GM12878 (cell line): ENCODE data around the gene RAET1G. TPM values are rescaled to one million over a fixed set of nuclear protein-coding genes. Genes with fewer than 3 reads are reported as not detected.

Source experiments
- ATAC-seq: fragments of 200-7000 bp; cut with Tn5 transposase; 3 replicates; pipeline ENCODE4 v1.9.1; 2020; ENCODE audit warnings: mild to moderate bottlenecking, moderate library complexity
- BruUV-seq: library from RNA; stranded (reverse); fragments of 400-500 nt; replicated peaks from 2 replicates; lab custom pipeline; 2021; lab: Mats Ljungman, UMichigan
- CTCF ChIA-PET: fragments of 300-600 bp; sonication (Branson Sonifier 250); formaldehyde crosslinking; extraction: SDS; loops from one replicate; lab custom pipeline; 2021; ENCODE audit warnings: inconsistent platforms; lab: Yijun Ruan, JAX
- POLR2A ChIA-PET: fragments of 350-600 bp; formaldehyde crosslinking; extraction: SDS; loops from one replicate; lab custom pipeline; 2021; ENCODE audit warnings: inconsistent platforms; lab: Charles Lee
- RAD21 ChIA-PET: fragments of 300-600 bp; sonication (Branson Sonifier 250); formaldehyde crosslinking; loops from one replicate; lab custom pipeline; 2023; ENCODE audit warnings: antibody characterized with exemption; ENCODE audit not compliant: unreplicated experiment; lab: Charles Lee
- SMC1A ChIA-PET: fragments of 300-600 bp; sonication (Branson Sonifier 250); formaldehyde crosslinking; loops from one replicate; lab custom pipeline; 2023; ENCODE audit not compliant: unreplicated experiment, uncharacterized antibody; lab: Charles Lee
- DNase-seq: peaks from one replicate; pipeline ENCODE4 v3.0.0-alpha.2; 2011; ENCODE audit warnings: low read depth, low spot score
- FAIRE-seq: peaks from 3 replicates; lab custom pipeline; 2011; peaks lifted over from hg19 to GRCh38; lab: Jason Lieb, UNC
- H2AFZ ChIP-seq: 2 replicates; pipeline ENCODE4 v1.6.0; 2011; ENCODE audit warnings: low read depth, low read length, control low read depth; ENCODE audit not compliant: control insufficient read depth
- H3K27ac ChIP-seq: 2 replicates; pipeline ENCODE4 v1.5.1; 2011; ENCODE audit warnings: control low read depth; ENCODE audit not compliant: control insufficient read depth, insufficient read depth
- H3K27me3 ChIP-seq, 2 experiments: replicated peaks in 1 of 2; 2 replicates each; pipeline versions ENCODE4 v1.6.0 to v1.6.1; 2011; ENCODE audit warnings: low read length in 1 of 2; ENCODE audit not compliant: control insufficient read depth in 2 of 2, insufficient read depth in 2 of 2
- H3K36me3 ChIP-seq, 2 experiments: 2 replicates each; pipeline ENCODE4 v1.5.1; 2011; ENCODE audit warnings: low read length in 1 of 2; ENCODE audit not compliant: control insufficient read depth in 2 of 2, insufficient read depth in 2 of 2
- H3K4me1 ChIP-seq: 2 replicates; pipeline ENCODE4 v1.6.1; 2011; ENCODE audit warnings: mild to moderate bottlenecking, low read length, moderate library complexity, mixed read lengths; ENCODE audit not compliant: control insufficient read depth, insufficient read depth
- H3K4me2 ChIP-seq: 2 replicates; pipeline ENCODE4 v1.6.0; 2011; ENCODE audit warnings: control low read depth; ENCODE audit not compliant: control insufficient read depth, insufficient read depth
- H3K4me3 ChIP-seq: fragments of 200-600 bp; sonication (generic); 2 replicates; pipeline ENCODE4 v1.5.1; 2016
- H3K79me2 ChIP-seq: 2 replicates; pipeline ENCODE4 v1.6.0; 2011; ENCODE audit warnings: low read length; ENCODE audit not compliant: control insufficient read depth, insufficient read depth
- H3K9ac ChIP-seq: 2 replicates; pipeline ENCODE4 v1.8.0; 2011; ENCODE audit warnings: low read length, control low read depth, mixed read lengths; ENCODE audit not compliant: control insufficient read depth, insufficient read depth
- H3K9me3 ChIP-seq: replicated peaks from 3 replicates; pipeline ENCODE4 v1.5.1; 2011; ENCODE audit warnings: mild to moderate bottlenecking, low read length; ENCODE audit not compliant: control insufficient read depth, insufficient read depth
- H4K20me1 ChIP-seq: 2 replicates; pipeline ENCODE4 v1.6.0; 2011; ENCODE audit not compliant: control insufficient read depth, insufficient read depth
- ATF3 ChIP-seq: IDR thresholded peaks from 2 replicates; pipeline ENCODE4 v1.6.1; 2011; ENCODE audit warnings: low read depth, mild to moderate bottlenecking, low read length, moderate library complexity, borderline replicate concordance; ENCODE audit errors: extremely low read depth
- BCL11A ChIP-seq: IDR thresholded peaks from 2 replicates; pipeline ENCODE4 v1.6.1; 2011; ENCODE audit warnings: low read depth, low read length
- ESRRA ChIP-seq: IDR thresholded peaks from 2 replicates; pipeline ENCODE4 v1.6.1; 2012; ENCODE audit warnings: mild to moderate bottlenecking, low read length, improper control_type of control experiment
- IRF5 ChIP-seq: fragments of 450-650 bp; IDR thresholded peaks from 2 replicates; pipeline ENCODE4 v1.6.1; 2017; ENCODE audit warnings: borderline replicate concordance
- JUNB ChIP-seq: IDR thresholded peaks from 2 replicates; pipeline ENCODE4 v1.6.1; 2016; ENCODE audit warnings: antibody characterized with exemption, mild to moderate bottlenecking
- NFXL1 ChIP-seq: fragments of 450-650 bp; IDR thresholded peaks from 2 replicates; pipeline ENCODE4 v1.6.1; 2017; ENCODE audit warnings: antibody characterized with exemption, mild to moderate bottlenecking, borderline replicate concordance
- NR2F1 ChIP-seq: fragments of 450-650 bp; conservative IDR thresholded peaks from 2 replicates; pipeline ENCODE4 v1.6.1; 2017; ENCODE audit warnings: mild to moderate bottlenecking
- NRF1 ChIP-seq: conservative IDR thresholded peaks from 2 replicates; pipeline ENCODE4 v1.6.1; 2011; ENCODE audit warnings: mild to moderate bottlenecking, low read depth, low read length, improper control_type of control experiment
- PKNOX1 ChIP-seq: fragments of 450-650 bp; IDR thresholded peaks from 2 replicates; pipeline ENCODE4 v1.6.1; 2016; ENCODE audit warnings: mild to moderate bottlenecking
- SKIL ChIP-seq: fragments of 450-650 bp; IDR thresholded peaks from 2 replicates; pipeline ENCODE4 v1.6.1; 2017; ENCODE audit warnings: mild to moderate bottlenecking, low read depth, inconsistent platforms; ENCODE audit not compliant: poor library complexity, severe bottlenecking
- SP1 ChIP-seq: IDR thresholded peaks from one replicate; pipeline ENCODE4 v1.6.1; 2011; ENCODE audit warnings: low read depth, low read length
- TAF1 ChIP-seq: IDR thresholded peaks from 2 replicates; pipeline ENCODE4 v1.6.1; 2011; ENCODE audit warnings: mild to moderate bottlenecking, low read depth, low read length, borderline replicate concordance
- WGBS: methylation state at CpG from one replicate; pipeline ENCODE4 v1.1.6; 2016; ENCODE audit warnings: low lambda C conversion rate; ENCODE audit not compliant: insufficient replicate concordance, insufficient coverage; ENCODE audit errors: missing lambda C conversion rate; 5-methylcytosine and 5-hydroxymethylcytosine counted together
- in situ Hi-C: fragments of 300-500 bp; cut with MboI; formaldehyde crosslinking; loops from 9 replicates; pipeline ENCODE4 v1.14.3; 2018; ENCODE audit warnings: mixed read lengths
- intact Hi-C: fragments of 100-400 bp; cut with micrococcal nuclease; formaldehyde crosslinking; loops from one replicate; pipeline ENCODE4 v1.14.2; 2022; ENCODE audit not compliant: unreplicated experiment
- polyA plus RNA-seq, 11 experiments: library from polyadenylated mRNA; depleted of rRNA in 4 of 11; unstranded in 6 of 11; stranded (reverse) in 5 of 11; fragments of >200 nt; fragmentation: Nextera tagmentation in 4 of 11; fragmentation: Illumina TruSeq in 1 of 11; extraction: Ambion mirVana in 4 of 11; extraction: Trizol in 1 of 11; gene quantifications; 1 replicate in 1 of 11; 2 replicates in 10 of 11; pipeline versions ENCODE4 v1.2.1 to v1.2.3, GENCODE V29; 2011 to 2016; ENCODE audit warnings: inconsistent platforms in 2 of 11, missing spikeins in 2 of 11, low read depth in 1 of 11
- total RNA-seq, 4 experiments: library from RNA; depleted of rRNA in 3 of 4; stranded (reverse); fragments of >200 nt in 3 of 4; fragmentation: Illumina TruSeq in 1 of 4; extraction: Trizol in 1 of 4; gene quantifications; 2 replicates each; pipeline versions ENCODE4 v1.2.1 to v1.2.3, GENCODE V29; 2013 to 2021
- TF ChIP-seq, protein P1 (sequence below): fragments of 450-650 bp; IDR thresholded peaks from 2 replicates; pipeline ENCODE4 v1.6.1; 2017; ENCODE audit warnings: mild to moderate bottlenecking, moderate library complexity

The RAET1G gene
- total and polyA plus RNA-seq, 10 of the 15 experiments (the other 5 are each of a cell fraction or from before 2014, with no cell fraction given) = not detected

GRCh38 chr6:149895048-149895590, 27.8 kb downstream of the RAET1G start:
- Histone ChIP-seq H3K9me3 (no peaks in the 10 kb centered on the region), H3K27ac (no peak overlapping the region), H3K4me1 (no peaks in the 10 kb centered on the region), H3K4me3 (no peak overlapping the region), H3K9ac (no peak overlapping the region), H2AFZ (no peak overlapping the region), H3K4me2 (no peak overlapping the region), H4K20me1 (no peaks in the 10 kb centered on the region), H3K79me2 (no peaks in the 10 kb centered on the region), H3K36me3 (no peaks in the 10 kb centered on the region), H3K27me3 (peaks cover 0 to 2% of the 10 kb centered on the region in 2 experiments; a peak in 2 of 4 replicates)
- ChIA-PET CTCF (no interaction called here), SMC1A (interaction anchor here (0.6 kb wide), 1 partner anchor 1024 kb away, joined by 4 read pairs; no protein-coding TSS in a partner anchor), RAD21 (no interaction called here), POLR2A (no interaction called here)
- WGBS = 23% methylated on average over 7 of the region's 7 CpGs
- no peak for ATAC-seq
- DNase-seq = no peak
- TF ChIP-seq NFXL1 = no peak
- TF ChIP-seq PKNOX1 = no peak
- no peak for TF ChIP-seq JUNB
- TF ChIP-seq, protein P1, sequence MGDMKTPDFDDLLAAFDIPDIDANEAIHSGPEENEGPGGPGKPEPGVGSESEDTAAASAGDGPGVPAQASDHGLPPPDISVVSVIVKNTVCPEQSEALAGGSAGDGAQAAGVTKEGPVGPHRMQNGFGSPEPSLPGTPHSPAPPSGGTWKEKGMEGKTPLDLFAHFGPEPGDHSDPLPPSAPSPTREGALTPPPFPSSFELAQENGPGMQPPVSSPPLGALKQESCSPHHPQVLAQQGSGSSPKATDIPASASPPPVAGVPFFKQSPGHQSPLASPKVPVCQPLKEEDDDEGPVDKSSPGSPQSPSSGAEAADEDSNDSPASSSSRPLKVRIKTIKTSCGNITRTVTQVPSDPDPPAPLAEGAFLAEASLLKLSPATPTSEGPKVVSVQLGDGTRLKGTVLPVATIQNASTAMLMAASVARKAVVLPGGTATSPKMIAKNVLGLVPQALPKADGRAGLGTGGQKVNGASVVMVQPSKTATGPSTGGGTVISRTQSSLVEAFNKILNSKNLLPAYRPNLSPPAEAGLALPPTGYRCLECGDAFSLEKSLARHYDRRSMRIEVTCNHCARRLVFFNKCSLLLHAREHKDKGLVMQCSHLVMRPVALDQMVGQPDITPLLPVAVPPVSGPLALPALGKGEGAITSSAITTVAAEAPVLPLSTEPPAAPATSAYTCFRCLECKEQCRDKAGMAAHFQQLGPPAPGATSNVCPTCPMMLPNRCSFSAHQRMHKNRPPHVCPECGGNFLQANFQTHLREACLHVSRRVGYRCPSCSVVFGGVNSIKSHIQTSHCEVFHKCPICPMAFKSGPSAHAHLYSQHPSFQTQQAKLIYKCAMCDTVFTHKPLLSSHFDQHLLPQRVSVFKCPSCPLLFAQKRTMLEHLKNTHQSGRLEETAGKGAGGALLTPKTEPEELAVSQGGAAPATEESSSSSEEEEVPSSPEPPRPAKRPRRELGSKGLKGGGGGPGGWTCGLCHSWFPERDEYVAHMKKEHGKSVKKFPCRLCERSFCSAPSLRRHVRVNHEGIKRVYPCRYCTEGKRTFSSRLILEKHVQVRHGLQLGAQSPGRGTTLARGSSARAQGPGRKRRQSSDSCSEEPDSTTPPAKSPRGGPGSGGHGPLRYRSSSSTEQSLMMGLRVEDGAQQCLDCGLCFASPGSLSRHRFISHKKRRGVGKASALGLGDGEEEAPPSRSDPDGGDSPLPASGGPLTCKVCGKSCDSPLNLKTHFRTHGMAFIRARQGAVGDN = no peak
- TF ChIP-seq SKIL = no peak
- no peak for TF ChIP-seq ESRRA
- no peak for TF ChIP-seq NR2F1
- no peak for TF ChIP-seq NRF1
- no peak for TF ChIP-seq TAF1
- no peak for TF ChIP-seq SP1
- no peak for TF ChIP-seq BCL11A
- TF ChIP-seq ATF3 = no peak
- no peak for TF ChIP-seq IRF5
- in situ Hi-C loops (no loop called here), intact Hi-C loops (no loop called here)
- FAIRE-seq = no peak
- no TSS peak for BruUV-seq
